Lung (tissue), 12 donors: ENCODE data around the gene CPTP. TPM values are rescaled to one million over a fixed set of nuclear protein-coding genes. Genes with fewer than 3 reads are reported as not detected.

ENCODE experiments used
- ATAC-seq: fragments of 200-7000 bp; cut with Tn5 transposase; one replicate; pipeline ENCODE4 v1.9.1; 2020; ENCODE audit warnings: moderate number of reproducible peaks; ENCODE audit not compliant: insufficient read depth, low FRiP score
- DNase-seq, 3 donors: peaks; one replicate each; pipeline ENCODE4 v3.0.0-alpha.2; 2013 to 2017
- H3K27ac ChIP-seq, 2 donors: one replicate each; pipeline ENCODE4 v1.5.1; 2013; ENCODE audit warnings: mild to moderate bottlenecking in 2 of 2, moderate library complexity in 2 of 2, control low read depth in 1 of 2, inconsistent platforms in 1 of 2, low read depth in 1 of 2, low read length in 1 of 2
- H3K27me3 ChIP-seq, 3 donors: one replicate each; pipeline ENCODE4 v1.5.1; 2013; ENCODE audit warnings: low read length in 2 of 3; ENCODE audit not compliant: control insufficient read depth in 3 of 3, insufficient read depth in 3 of 3
- H3K36me3 ChIP-seq, 4 donors: one replicate each; pipeline ENCODE4 v1.5.1; 2013; ENCODE audit warnings: low read length in 4 of 4, mild to moderate bottlenecking in 1 of 4, moderate library complexity in 1 of 4; ENCODE audit not compliant: control insufficient read depth in 4 of 4, insufficient read depth in 4 of 4
- H3K4me1 ChIP-seq, 5 donors: one replicate each; pipeline ENCODE4 v1.5.1; 2013; ENCODE audit warnings: low read length in 5 of 5, mild to moderate bottlenecking in 2 of 5, moderate library complexity in 1 of 5; ENCODE audit not compliant: control insufficient read depth in 5 of 5, insufficient read depth in 5 of 5
- H3K4me3 ChIP-seq: one replicate; pipeline ENCODE4 v1.5.1; 2013; ENCODE audit warnings: mild to moderate bottlenecking, control low read depth, moderate library complexity
- H3K9ac ChIP-seq, 2 donors: one replicate each; pipeline ENCODE4 v1.5.1; 2013; ENCODE audit warnings: low read length in 2 of 2, control low read depth in 1 of 2; ENCODE audit not compliant: insufficient read depth in 1 of 2
- H3K9me3 ChIP-seq, 4 donors: one replicate each; pipeline ENCODE4 v1.5.1; 2013; ENCODE audit warnings: low read length in 3 of 4, mild to moderate bottlenecking in 1 of 4, moderate library complexity in 1 of 4; ENCODE audit not compliant: control insufficient read depth in 4 of 4, insufficient read depth in 3 of 4
- WGBS, 2 donors: extraction: QIAGEN DNeasy Blood & Tissue Kit; methylation state at CpG; one replicate each; pipeline ENCODE4 v1.1.7; 2013; 5-methylcytosine and 5-hydroxymethylcytosine counted together
- polyA plus RNA-seq, 2 donors: library from polyadenylated mRNA; stranded (reverse); fragments of 200-250 nt; gene quantifications; one replicate each; pipeline ENCODE4 v1.2.1, GENCODE V29; 2013
- total RNA-seq, 2 donors: library from RNA; depleted of rRNA in 1 of 2; stranded (reverse); fragments of >200 nt in 1 of 2; gene quantifications; one replicate each; pipeline ENCODE4 v1.2.1, GENCODE V29; 2014 to 2021
- TF ChIP-seq, protein P1 (sequence below): IDR thresholded peaks from 2 replicates; pipeline ENCODE4 v1.5.1; 2012; ENCODE audit warnings: mild to moderate bottlenecking; ENCODE audit errors: control extremely low read depth, extremely low read depth
- donor health status: control.
- donor health status: control.
- donor health status: Bipolar disorder and iron deficiency.
- donor health status: healthy.
- donor health status: DM: yes; HTN: yes; CAD: no.

CPTP gene
- total and polyA plus RNA-seq, 4 donors: 10.9 to 32.0 (median 19.2) TPM

- peaks cover 0 to 12% (median 0%) of the 10 kb centered on the region in 5 donors for H3K4me1 ChIP-seq
Measured at GRCh38 chr1:1313500-1314236, 10.9 kb upstream of the CPTP start.

GRCh38 chr1:1314237-1314586, 10.4 kb upstream of the CPTP start:
- H3K4me3 ChIP-seq: no peak overlapping the region
- H3K4me1 ChIP-seq: peaks cover 0 to 11% (median 0%) of the 10 kb centered on the region in 5 donors
- 97% methylated on average over 15 of the region's 15 CpGs for WGBS, 2 donors
- H3K27me3 ChIP-seq: no peaks in the 10 kb centered on the region
- TF ChIP-seq, protein P1, sequence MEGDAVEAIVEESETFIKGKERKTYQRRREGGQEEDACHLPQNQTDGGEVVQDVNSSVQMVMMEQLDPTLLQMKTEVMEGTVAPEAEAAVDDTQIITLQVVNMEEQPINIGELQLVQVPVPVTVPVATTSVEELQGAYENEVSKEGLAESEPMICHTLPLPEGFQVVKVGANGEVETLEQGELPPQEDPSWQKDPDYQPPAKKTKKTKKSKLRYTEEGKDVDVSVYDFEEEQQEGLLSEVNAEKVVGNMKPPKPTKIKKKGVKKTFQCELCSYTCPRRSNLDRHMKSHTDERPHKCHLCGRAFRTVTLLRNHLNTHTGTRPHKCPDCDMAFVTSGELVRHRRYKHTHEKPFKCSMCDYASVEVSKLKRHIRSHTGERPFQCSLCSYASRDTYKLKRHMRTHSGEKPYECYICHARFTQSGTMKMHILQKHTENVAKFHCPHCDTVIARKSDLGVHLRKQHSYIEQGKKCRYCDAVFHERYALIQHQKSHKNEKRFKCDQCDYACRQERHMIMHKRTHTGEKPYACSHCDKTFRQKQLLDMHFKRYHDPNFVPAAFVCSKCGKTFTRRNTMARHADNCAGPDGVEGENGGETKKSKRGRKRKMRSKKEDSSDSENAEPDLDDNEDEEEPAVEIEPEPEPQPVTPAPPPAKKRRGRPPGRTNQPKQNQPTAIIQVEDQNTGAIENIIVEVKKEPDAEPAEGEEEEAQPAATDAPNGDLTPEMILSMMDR: no peak
- H3K27ac ChIP-seq: no peak overlapping the region
- DNase-seq (no peak), ATAC-seq (no peak)
- H3K9me3 ChIP-seq: no peaks in the 10 kb centered on the region
- no peak overlapping the region for H3K9ac ChIP-seq
- peaks cover 0 to 65% (median 22%) of the 10 kb centered on the region in 4 donors for H3K36me3 ChIP-seq

More at GRCh38 chr1:1313500-1314236, 10.9 kb upstream of the CPTP start:
- DNase-seq (no peak), ATAC-seq (no peak)
- Histone ChIP-seq H3K9me3 (no peaks in the 10 kb centered on the region), H3K4me3 (no peak overlapping the region), H3K9ac (no peak overlapping the region), H3K27ac (no peak overlapping the region), H3K36me3 (peaks cover 0 to 59% (median 22%) of the 10 kb centered on the region in 4 donors), H3K27me3 (no peaks in the 10 kb centered on the region)
- TF ChIP-seq, protein P1: no peak
- WGBS, 2 donors: 90 to 96% methylated on average over 37 of the region's 37 CpGs

DNA sequence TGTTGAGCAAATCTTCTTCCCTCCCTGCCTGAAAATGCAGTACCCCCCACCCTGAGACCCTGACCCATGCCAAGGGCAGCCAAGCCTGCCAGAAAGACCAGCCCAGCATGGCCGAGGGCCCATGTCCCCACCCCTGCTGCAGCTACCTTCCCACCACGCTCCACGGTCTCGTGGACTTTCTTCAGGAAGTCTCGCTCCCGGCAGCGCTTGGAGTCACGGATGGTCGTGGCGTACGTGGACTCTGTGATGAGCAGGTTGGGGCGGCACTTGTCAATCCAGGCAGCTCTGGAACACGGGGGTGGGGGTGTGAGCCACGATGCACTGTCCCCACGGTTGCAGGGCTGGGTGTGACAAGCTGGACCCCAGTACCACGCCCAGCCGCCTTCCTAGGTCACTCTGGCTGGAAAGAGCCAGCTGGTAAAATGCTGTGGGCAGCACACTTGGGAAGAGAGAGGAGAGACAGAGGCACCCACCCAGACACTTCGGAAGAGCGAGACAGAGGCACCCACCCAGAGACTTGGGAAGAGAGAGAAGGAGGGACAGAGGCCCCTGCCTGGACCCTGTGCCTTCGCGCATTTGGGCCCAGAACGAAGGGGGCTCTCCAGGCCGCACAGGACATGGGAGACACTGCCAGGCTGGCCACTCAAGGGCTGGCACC, 9.8 kb upstream of the CPTP start:
- Histone ChIP-seq H3K9ac (no peak overlapping the region), H3K9me3 (no peaks in the 10 kb centered on the region), H3K4me1 (peaks cover 0 to 5% (median 0%) of the 10 kb centered on the region in 5 donors), H3K36me3 (peaks cover 0 to 67% (median 23%) of the 10 kb centered on the region in 4 donors), H3K27me3 (no peaks in the 10 kb centered on the region), H3K27ac (no peak overlapping the region), H3K4me3 (no peak overlapping the region)
- ATAC-seq: no peak
- DNase-seq: no peak
- 93 to 94% methylated on average over 23 of the region's 23 CpGs for WGBS, 2 donors
- TF ChIP-seq, protein P1: no peak
